Choroid plexus epithelial cell (primary cell): ENCODE results near the gene RENBP.
A peak's percentile ranks its signal among the peaks of the same experiment; 100 is the strongest.

ENCODE experiments used
- DNase-seq: peaks from one replicate; pipeline ENCODE4 v3.0.0-alpha.2; 2010; ENCODE audit warnings: low read depth
- H3K4me3 ChIP-seq: 2 replicates; pipeline ENCODE4 v1.5.1; 2011; ENCODE audit warnings: low read depth, mild to moderate bottlenecking, control low read depth, low read length, moderate library complexity
- CTCF ChIP-seq: conservative IDR thresholded peaks from 2 replicates; pipeline ENCODE4 v1.5.1; 2011; ENCODE audit warnings: low read depth, mild to moderate bottlenecking, control low read depth, inconsistent platforms, low read length, moderate library complexity

The RENBP gene

GRCh38 chrX:153948847-153949805, 4.7 kb upstream of the RENBP start:
- DNase-seq, result no peak
- TF ChIP-seq CTCF, result no peak
- H3K4me3 ChIP-seq, result no peak overlapping the region

GRCh38 chrX:153948002-153948466, 3.6 kb upstream of the RENBP start:
- no peak for TF ChIP-seq CTCF
- H3K4me3 ChIP-seq, result no peak overlapping the region

GRCh38 chrX:153947009-153947769, 2.7 kb upstream of the RENBP start:
- no peak overlapping the region for H3K4me3 ChIP-seq
- TF ChIP-seq CTCF, result peak; percentile 89
- DNase-seq, result peak; percentile 83

More at GRCh38 chrX:153948002-153948466, 3.6 kb upstream of the RENBP start:
- DNase-seq, result no peak

GRCh38 chrX:153945956-153946943, 1.8 kb upstream of the RENBP start:
- no peak for DNase-seq
- no peak overlapping the region for H3K4me3 ChIP-seq
- TF ChIP-seq CTCF, result no peak

GRCh38 chrX:153944800-153945150, 332 bp upstream of the RENBP start:
- no peak for TF ChIP-seq CTCF
- H3K4me3 ChIP-seq, result no peak overlapping the region
- DNase-seq, result no peak
